AG09309 (cell line): ENCODE results near the gene SHROOM1.

ENCODE experiments used
- DNase-seq: peaks from one replicate; pipeline ENCODE4 v3.0.0-alpha.2; 2010; ENCODE audit warnings: low read depth
- H3K4me3 ChIP-seq: 2 replicates; pipeline ENCODE4 v1.5.1; 2011; ENCODE audit warnings: mild to moderate bottlenecking, low read depth, low read length, moderate library complexity; ENCODE audit not compliant: control insufficient read depth
- TF ChIP-seq, protein P1 (sequence below): IDR thresholded peaks from 2 replicates; pipeline ENCODE4 v1.5.1; 2011; ENCODE audit warnings: mild to moderate bottlenecking, low read depth, low read length, inconsistent platforms; ENCODE audit not compliant: insufficient read depth, control insufficient read depth; ENCODE audit errors: missing control alignments

The SHROOM1 gene

DNA sequence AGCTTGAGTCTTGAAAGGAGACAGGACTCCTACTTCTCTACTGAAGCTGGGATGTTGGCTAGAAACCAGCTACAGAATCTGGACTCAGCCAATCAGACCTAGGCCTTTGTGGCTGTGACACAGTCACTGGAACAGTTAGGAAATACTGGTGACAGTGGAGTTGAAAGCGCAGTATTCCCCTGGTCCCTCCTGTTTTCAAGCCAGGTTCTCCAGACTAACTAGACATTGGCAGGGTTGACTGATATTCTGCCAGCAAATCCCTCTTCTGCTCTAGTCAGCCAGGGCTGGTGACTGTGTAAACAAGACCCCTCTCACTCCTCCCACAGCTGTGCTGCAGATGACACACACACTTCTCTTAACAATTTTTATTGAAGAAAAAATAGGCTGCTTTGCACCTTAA lies 8.7 kb downstream of the SHROOM1 start:
- TF ChIP-seq, protein P1, sequence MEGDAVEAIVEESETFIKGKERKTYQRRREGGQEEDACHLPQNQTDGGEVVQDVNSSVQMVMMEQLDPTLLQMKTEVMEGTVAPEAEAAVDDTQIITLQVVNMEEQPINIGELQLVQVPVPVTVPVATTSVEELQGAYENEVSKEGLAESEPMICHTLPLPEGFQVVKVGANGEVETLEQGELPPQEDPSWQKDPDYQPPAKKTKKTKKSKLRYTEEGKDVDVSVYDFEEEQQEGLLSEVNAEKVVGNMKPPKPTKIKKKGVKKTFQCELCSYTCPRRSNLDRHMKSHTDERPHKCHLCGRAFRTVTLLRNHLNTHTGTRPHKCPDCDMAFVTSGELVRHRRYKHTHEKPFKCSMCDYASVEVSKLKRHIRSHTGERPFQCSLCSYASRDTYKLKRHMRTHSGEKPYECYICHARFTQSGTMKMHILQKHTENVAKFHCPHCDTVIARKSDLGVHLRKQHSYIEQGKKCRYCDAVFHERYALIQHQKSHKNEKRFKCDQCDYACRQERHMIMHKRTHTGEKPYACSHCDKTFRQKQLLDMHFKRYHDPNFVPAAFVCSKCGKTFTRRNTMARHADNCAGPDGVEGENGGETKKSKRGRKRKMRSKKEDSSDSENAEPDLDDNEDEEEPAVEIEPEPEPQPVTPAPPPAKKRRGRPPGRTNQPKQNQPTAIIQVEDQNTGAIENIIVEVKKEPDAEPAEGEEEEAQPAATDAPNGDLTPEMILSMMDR, result no peak
- DNase-seq, result no peak
- no peak overlapping the region for H3K4me3 ChIP-seq

DNA sequence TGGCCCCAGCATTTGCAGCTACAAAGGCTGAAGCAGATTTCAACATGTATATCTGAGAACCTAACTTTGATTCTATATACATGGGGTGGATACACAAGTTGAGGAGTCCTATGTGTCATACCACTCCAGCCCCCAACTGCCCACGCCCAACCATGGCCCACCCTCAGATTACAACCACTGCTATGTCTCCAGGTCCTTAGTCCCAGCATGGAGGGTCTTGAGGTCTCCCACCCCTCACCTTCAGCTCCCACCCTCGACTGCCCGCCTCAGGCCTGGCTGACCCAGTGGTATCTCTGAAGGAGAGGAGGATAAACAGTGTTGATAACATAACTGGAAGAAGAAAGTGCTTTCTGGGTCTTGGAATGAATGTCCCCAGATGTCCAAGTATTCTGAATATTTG lies 9.1 kb downstream of the SHROOM1 start:
- no peak overlapping the region for H3K4me3 ChIP-seq
- DNase-seq, result no peak
- TF ChIP-seq, protein P1, result no peak

DNA sequence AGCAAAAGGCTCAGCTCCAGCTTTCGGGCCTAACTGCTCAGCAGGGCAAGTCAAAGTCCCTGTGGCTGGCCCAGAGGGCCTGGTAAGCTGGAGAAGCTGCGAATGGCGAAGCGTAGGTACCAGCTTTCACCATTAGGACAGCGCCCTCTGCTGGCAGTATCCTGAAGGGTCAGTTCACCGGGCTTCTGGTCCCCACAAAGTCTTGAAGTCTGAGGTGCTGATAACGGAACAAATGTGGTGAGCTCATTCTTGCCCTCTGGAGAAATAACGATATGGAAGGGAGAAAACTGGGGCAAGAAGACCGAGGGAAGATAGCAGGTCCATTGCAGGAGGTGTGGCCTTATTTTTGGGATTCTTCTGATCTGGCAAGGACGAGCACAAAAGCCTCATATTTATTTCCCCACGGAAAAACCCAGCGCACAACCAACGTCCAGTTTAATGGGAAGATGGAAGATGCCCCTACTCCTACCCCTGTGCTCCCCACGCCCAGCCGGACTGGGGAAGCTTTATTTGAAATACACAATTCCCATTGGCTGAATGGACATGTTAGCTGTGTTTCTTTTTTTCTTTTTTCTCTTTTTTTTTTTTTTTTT lies 10.2 kb downstream of the SHROOM1 start:
- no peak overlapping the region for H3K4me3 ChIP-seq
- DNase-seq, result peak; percentile 76
- TF ChIP-seq, protein P1, result peak; percentile 88

DNA sequence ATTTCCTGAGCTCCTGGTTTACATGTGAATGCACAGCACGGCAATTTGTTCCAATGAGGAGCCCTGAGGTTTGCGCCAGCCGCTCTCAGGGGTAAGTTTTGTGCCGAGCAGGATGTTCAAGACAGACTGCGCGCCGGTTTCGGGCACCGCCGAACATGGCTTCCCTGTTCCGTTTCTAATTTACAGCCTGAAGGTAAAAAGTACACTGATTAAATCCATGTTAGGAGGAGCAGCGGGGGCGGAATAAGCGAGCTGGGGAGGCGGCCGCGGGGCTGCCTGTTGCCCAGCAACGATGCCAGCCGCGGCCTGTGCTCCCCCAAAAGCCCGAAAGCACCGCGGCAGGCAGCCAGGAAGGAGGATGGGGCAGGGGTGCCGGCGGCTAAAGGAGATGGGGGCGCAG lies 11.0 kb downstream of the SHROOM1 start:
- DNase-seq, result no peak
- TF ChIP-seq, protein P1, result no peak
- H3K4me3 ChIP-seq, result no peak overlapping the region

DNA sequence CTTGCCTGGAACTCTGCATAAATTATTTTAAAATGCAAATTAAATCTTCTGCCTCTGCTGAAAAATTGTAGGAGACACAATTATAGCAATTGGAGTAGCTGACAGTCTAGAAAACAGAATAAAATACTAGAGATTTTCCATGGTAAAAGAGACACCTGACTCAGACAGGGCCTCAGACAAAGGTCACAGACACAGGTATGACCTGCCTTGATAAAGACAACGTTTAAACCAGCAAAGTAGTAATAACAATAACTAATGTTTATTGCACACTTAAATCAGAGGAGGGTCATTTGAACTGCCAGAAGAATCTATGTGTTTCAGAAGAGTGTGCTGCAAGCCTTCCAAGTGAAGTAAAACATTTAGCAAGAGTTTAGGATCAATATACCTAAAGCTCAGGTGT lies 13.4 kb downstream of the SHROOM1 start:
- no peak overlapping the region for H3K4me3 ChIP-seq
- TF ChIP-seq, protein P1, result no peak
- no peak for DNase-seq

DNA sequence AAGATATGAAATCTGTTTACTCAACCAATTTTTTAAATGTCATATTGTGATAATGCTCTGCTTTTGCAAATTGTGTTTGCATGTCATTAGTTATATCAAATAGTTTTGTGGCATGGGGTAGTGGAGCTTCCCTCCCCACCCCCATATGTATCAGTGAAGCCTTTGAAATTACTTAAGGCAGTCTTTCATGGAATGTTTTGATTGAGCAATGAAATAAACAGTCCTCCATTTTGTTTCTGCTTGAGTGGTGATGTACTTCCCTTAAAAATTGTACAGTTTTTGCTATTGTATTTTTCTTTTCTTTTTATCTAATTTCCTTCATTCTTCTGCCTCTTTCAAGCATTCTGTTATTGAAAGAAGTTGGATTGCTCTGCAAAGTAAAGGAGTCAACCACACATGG lies 13.9 kb downstream of the SHROOM1 start:
- TF ChIP-seq, protein P1, result no peak
- no peak for DNase-seq

DNA sequence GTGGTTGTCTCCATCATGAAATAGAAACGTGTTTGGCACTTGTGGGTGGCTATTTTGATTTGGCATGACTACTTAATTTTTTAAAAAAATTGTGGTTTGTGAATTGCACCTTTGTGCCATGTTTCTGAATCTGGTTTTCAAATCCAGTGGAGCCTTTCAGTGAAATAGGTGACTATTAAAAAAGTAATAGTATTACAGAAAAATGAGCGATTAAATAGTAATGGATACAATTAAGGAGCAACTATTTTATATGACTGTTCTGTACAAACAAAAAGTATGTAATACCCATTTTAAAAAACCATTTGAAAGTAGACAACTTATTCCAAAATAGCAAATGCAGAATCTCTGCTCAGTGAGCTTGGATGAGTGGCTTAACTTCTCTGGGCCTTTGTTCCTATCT lies 14.4 kb downstream of the SHROOM1 start:
- TF ChIP-seq, protein P1, result no peak
- DNase-seq, result no peak
- H3K4me3 ChIP-seq, result no peak overlapping the region

More for the DNA sequence above, 13.9 kb downstream of the SHROOM1 start:
- H3K4me3 ChIP-seq, result no peak overlapping the region
